D341Med (cell line): ENCODE data around the gene KIF5A.
"Not testable (repeated sequence)": the region's sequence is repeated elsewhere in the genome, so short reads cannot be mapped to it uniquely, and the experiment has no call there.

Source experiments
- DNase-seq: peaks from one replicate; pipeline ENCODE4 v3.0.0; 2012; ENCODE audit warnings: low spot score

The KIF5A gene

DNA sequence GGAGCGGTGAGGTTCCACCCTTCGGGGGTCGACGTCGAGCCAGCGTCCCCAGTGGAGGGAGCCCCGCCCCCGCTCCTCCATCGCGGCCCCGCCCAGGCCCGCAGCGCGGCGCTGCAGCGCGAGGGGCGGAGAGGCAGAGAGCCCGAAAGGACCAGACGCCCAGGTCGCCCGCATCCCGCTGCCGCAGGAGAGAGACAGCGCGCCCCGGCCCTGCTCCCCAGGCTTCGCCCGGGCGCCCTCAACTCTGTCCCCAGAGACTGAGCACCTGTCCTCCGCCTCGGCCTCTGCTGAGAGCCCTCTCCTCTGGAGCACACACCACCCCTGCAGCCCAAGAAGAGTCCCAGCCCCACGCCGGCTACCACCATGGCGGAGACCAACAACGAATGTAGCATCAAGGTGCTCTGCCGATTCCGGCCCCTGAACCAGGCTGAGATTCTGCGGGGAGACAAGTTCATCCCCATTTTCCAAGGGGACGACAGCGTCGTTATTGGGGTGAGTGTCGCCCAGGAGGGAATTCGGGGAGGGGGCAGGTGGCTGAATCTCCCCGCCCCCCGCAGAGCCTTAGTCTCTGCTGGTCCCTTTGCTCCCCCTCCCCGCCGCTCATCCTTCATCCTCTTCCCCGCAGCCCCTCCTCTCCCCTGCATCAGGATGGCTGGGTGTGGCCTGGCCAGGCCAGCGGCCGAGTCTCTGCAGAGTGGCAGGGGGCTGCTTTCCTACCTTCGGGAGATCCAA lies at the start of gene KIF5A:
Gene KIF5A (plus strand): TSS at position 136 of the 732 bp plus-strand sequence. CDS start 228 bp downstream, at position 364.
- DNase-seq, result peak; percentile 92

DNA sequence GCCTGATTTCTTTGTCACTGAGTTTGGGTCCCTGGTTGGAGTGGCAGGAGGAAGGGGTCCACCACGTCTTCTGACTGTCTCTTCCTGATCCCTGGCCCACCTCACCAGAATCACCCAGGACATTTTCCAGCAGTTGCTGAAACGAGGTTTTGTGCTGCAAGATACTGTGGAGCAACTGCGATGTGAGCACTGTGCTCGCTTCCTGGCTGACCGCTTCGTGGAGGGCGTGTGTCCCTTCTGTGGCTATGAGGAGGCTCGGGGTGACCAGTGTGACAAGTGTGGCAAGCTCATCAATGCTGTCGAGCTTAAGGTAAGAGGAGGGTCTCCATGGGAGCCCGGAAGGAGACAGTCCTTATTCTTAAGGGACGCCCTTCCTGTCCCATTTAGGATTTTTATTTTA lies 49.6 kb upstream of the KIF5A start:
- no peak for DNase-seq

GRCh38 chr12:57502311-57502969 lies 47.4 kb upstream of the KIF5A start:
- not testable (repeated sequence) for DNase-seq

DNA sequence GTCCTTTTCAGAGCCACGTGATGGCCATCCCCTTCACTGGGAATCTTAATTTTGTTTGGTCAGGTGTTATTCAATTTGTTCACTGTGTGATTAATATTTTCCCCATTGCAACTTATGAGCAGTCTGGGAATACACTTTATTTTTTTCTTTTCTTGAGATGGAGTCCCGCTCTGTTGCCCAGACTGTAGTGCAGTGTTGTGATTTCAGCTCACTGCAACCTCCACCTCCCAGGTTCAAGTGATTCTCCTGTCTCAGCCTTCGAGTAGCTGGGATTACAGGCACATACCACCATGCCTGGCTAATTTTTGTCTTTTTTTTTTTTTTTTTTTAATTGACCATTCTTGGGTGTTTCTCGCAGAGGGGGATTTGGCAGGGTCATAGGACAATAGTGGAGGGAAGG lies 43.3 kb upstream of the KIF5A start:
- not testable (repeated sequence) for DNase-seq

DNA sequence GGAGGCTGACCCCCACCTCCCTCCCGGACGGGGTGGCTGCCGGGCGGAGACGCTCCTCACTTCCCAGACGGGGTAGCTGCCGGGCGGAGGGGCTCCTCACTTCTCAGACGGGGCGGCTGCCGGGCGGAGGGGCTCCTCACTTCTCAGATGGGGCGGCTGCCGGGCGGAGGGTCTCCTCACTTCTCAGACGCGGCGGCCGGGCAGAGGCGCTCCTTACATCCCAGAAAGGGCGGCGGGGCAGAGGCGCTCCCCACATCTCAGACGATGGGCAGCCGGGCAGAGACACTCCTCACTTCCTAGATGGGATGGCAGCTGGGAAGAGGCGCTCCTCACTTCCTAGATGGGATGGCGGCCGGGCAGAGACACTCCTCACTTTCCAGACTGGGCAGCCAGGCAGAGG lies 42.0 kb upstream of the KIF5A start:
- not testable (repeated sequence) for DNase-seq

DNA sequence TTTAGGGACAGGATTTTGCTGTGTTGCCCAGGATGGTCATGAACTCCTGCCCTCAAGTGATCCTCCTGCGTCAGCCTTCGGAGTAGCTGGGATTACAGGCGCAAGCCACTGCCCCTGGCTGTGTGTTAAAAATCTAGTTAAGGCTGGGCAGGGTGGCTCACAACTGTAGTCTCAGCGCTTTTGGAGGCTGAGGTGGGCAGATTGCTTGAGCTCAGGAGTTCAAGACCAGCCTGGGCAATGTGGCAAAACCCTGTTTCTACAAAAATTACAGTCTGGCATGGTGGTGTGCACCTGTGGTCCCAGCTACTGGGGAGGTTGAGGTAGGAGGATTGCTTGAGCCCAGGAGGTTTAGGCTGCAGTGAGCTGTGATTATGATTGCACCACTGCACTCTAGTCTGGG lies 38.7 kb upstream of the KIF5A start:
- DNase-seq, result no peak

- no peak for DNase-seq
These were observed 38.1 kb upstream of the KIF5A start for GRCh38 chr12:57511588-57512325.

GRCh38 chr12:57512665-57513064 lies 37.2 kb upstream of the KIF5A start:
- no peak for DNase-seq

DNA sequence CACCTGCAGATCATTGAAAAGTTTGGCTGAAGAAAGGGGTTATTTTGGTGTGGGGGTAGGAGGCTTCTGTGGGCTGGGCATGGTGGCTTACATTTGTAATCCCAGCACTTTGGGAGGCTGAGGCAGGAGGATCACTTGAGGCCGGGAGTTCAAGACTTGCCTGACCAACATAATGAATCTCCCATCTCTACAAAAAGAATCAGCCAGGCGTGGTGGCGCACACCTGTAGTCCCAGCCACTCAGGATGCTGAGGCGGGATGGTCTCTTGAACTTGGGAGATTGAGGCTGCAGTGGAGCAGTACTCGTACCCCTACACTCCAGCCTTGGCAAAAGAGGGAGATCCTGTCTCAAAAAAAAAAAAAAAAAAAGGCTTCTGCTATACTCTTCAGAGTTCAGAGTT lies 36.6 kb upstream of the KIF5A start:
- no peak for DNase-seq

DNA sequence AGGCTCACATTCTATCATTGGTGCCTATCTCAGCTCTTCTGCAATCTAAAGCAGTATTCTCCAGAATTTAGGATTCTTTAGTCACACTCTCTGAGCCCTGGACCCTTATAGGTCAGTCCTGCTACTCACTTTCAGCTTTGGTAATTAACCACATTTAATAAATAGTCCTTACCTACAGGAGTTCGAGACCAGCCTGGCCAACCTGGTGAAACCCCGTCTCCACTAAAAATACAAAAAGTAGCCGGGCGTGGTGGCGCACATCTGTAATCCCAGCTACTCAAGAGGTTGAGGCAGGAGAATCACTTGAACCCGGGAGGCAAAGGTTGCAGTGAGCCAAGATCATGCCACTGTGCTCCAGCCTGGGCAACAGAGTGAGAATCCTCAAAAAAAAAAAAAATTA lies 36.2 kb upstream of the KIF5A start:
- DNase-seq, result not testable (repeated sequence)

DNA sequence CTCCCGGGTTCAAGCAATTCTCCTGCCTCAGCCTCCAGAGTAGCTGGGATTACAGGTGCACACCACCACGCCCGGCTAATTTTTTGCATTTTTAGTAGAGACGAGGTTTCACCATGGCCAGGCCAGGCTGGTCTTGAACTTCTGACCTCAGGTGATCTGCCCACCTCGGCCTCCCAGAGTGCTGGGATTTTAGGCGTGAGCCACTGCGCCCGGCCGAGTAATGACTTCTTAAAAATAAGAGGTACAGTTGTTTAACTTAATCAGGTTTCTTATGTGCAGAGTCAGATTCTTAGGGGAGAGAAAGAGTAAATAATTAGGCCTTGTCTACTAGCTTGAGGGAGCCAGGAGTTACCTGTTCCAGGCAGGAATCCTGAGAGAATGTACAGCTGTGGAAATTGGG lies 35.6 kb upstream of the KIF5A start:
- not testable (repeated sequence) for DNase-seq

DNA sequence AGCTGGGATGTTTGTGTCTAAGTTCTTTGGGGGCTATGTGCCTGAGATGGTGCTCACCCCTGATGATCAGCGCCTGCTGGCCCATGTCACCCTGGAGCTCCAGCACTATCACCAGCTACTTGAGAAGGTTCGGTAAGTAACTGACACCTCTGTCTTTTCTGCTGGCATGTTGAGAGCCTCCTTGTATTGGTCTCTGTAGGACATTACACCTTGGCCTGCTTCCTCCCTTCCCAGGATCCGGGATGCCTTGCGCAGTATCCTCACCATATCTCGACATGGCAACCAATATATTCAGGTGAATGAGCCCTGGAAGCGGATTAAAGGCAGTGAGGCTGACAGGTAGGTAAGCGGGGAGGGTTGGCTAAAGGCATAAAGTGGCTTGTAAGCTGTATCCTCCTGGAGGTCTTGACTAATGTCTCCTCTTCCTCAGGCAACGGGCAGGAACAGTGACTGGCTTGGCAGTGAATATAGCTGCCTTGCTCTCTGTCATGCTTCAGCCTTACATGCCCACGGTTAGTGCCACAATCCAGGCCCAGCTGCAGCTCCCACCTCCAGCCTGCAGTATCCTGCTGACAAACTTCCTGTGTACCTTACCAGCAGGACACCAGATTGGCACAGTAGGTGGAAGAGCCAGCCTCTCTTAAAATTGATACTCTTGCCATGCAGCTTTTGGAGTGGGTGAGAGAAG lies 35.0 kb upstream of the KIF5A start:
- DNase-seq, result no peak

GRCh38 chr12:57515408-57515933 lies 34.4 kb upstream of the KIF5A start:
- no peak for DNase-seq

DNA sequence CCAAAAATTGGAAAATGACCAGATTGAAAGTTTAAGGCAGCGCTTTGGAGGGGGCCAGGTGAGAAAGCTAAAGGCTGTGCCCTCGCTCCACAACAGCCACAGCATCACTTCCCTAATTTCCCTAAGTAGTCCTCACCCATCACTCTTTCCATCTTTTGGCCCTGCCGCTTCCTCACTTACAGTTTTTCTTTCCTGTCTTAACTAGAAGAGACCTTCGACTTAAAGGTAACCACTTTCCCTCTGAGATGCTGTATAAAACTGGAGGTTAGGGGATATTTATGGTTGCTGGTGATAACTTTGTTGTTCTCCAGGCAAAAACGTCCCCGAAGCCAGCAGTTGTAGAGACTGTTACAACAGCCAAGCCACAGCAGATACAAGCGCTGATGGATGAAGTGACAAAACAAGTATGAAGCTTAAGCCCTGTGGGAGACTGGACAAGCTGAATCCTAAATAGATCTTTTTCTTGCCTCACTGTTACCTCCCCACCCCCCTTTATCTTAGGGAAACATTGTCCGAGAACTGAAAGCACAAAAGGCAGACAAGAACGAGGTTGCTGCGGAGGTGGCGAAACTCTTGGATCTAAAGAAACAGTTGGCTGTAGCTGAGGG lies 33.8 kb upstream of the KIF5A start:
- DNase-seq, result no peak

DNA sequence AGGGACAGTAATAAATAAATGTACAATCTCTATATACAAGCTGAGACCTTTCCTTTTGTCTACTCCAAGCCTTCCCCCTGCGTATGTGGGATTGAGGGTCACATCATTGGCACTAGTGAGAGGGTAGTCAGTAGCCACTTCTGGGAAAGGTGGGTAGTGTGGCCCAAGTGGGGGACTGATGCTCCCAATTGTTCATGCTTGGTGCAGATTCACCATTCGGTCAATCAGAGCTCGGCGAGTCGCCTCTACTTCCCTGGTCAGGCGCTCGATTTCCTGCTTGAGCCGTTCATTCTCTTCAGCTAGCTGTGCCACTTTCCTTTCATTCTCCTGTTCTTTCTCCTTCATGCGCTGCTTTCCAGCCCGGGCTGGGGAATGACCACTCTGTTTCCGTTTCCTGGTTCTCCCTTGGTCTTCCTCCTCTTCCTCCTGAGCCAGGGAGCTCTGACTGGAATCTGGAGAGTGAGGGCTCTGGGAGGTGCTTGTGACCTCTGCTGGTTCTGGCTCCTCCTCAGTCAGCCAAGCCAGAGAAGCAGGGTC lies 33.2 kb upstream of the KIF5A start:
- no peak for DNase-seq

GRCh38 chr12:57517187-57517586 lies 32.7 kb upstream of the KIF5A start:
- DNase-seq, result no peak

DNA sequence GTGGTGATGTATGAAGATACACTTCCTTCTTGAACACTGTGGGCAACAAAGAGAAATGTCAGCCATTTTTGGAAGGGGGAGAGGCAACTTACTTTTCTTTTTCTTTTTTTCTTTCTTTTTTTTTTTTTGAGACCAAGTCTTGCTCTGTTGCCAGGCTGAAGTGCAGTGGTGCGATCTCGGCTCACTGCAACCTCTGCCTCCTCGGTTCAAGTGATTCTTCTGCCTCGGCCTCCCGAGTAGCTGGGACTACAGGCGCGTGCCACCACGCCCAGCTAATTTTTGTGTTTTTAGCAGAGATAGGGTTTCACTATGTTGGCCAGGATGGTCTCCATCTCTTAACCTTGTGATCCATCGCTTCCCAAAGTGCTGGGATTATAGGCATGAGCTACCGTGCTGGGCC lies 32.1 kb upstream of the KIF5A start:
- DNase-seq, result not testable (repeated sequence)

DNA sequence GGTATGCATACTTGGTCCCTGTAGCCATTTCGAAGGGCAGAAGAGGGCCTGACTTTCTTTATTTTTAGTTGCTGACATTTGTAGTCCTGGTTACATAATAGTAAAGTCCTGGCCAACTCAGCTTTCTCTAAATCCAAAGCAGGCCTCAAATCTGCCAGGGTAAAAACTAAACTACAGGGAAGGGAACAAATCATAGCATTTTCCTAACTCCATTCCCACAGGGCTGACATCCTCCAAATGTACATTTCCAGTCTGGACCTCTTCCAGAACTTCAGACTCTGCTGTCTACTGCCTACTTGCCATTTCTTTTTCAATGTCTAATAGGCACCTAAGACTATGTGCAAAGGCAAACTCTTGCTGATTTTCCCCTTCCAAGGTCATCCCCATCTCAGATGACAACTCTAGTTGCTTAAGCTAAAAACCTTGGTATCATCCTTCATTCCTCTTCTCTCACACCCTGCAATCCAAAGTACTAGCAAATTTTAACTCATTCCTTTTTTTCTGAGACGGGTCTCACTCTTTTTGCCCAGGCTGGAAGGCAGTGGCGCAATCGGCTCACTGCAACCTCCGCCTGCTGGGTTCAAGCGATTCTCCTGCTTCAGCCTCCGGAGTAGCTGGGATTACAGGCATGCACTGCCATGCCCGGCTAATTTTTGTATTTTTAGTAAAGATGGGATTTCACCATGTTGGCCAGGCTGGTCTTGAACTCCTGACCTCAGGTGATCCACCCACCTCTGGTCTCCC lies 31.5 kb upstream of the KIF5A start:
- no peak for DNase-seq

DNA sequence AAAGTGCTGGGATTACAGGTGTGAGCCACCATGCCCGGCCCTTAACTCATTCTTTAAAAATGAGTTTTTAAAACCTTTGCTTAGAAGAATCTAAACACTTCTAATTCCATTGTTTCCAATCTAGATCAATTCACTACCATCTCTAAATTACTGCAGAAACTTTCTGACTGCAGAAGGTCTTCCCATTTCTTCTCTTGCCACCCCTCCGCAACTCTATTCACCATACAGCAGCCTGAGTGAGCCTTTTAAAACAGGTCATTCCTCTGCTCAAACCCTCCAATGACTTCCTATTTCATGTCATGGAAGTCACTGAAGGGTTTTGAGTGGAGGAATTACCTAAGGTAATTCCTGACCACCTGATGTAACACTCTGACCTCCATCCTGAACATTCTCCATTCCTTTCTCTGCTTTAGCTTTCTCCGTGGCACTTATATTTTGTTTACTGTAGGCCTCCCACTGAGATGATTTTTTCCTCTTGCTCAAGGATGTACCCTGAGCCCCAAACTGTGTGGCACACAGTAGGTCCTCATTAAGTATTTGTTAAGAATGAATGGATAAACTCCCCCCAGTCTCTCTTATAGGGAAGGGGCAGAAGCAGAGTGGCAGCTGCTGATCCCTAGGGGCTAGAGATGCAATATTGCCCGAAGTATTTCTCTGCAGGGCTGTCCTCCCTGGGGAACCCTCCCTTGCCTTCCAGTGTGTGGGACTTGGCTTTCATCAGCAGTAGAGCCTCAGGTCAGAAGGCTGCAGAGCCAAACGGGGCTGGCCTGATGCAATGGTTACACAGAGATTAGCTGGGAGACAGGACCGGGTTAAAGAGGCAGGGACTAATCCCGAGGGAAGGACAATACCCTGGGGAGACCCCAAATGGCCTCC lies 30.7 kb upstream of the KIF5A start:
- peak; percentile 80 for DNase-seq

DNA sequence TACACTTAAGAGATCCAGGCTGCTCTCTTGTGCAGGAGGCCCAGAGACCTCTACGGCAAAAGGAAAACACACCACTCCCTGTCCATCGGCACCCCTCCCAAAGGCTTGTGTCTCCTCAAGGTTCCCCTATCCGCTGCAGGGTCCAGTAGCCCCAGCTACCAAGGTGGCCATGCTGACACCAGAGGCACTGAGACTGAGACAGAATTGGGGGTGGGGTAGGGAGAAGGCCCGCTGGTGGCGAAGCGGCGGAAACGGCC lies 30.1 kb upstream of the KIF5A start:
- DNase-seq, result no peak
